Prostate gland (tissue), 2 donors: Measurements from ENCODE around the gene SCYGR5.

Experiments used
- CTCF ChIP-seq, 4 experiments: fragments of 200-600 bp in 2 of 4; fragments of 450-650 bp in 2 of 4; sonication (generic) in 2 of 4; IDR thresholded peaks; 1 replicate in 3 of 4; 2 replicates in 1 of 4; pipeline ENCODE4 v1.5.1; 2016 to 2019; ENCODE audit warnings: antibody characterized with exemption in 4 of 4, mild to moderate bottlenecking in 2 of 4, moderate library complexity in 2 of 4
- POLR2AphosphoS5 ChIP-seq: sonication (generic); formaldehyde crosslinking; IDR thresholded peaks from one replicate; pipeline ENCODE4 v1.6.1; 2017; ENCODE audit warnings: antibody characterized with exemption

- TF ChIP-seq CTCF (IDR thresholded peaks at IDR 0.05) (no peak), POLR2AphosphoS5 (no peak)
Measured at GRCh38 chr2:227632827-227633226, 33.8 kb upstream of the SCYGR5 start.
